GM12891 (cell line): Measurements from ENCODE around the gene TGFBI.

ENCODE experiments used
- DNase-seq: peaks from one replicate; pipeline ENCODE4 v3.0.0; 2011; ENCODE audit warnings: low spot score; ENCODE audit not compliant: insufficient read length
- FAIRE-seq: peaks from 2 replicates; lab custom pipeline; 2011; peaks lifted over from hg19 to GRCh38; lab: Jason Lieb, UNC
- PAX5 ChIP-seq: IDR thresholded peaks from 2 replicates; pipeline ENCODE4 v1.6.1; 2011; ENCODE audit warnings: low read length, moderate library complexity, mild to moderate bottlenecking; ENCODE audit not compliant: insufficient read depth, severe bottlenecking
- POLR2A ChIP-seq: IDR thresholded peaks from 2 replicates; pipeline ENCODE4 v1.6.1; 2011; ENCODE audit warnings: low read depth, low read length, control low read depth
- POLR2AphosphoS5 ChIP-seq: IDR thresholded peaks from 2 replicates; pipeline ENCODE4 v1.6.1; 2011; ENCODE audit warnings: low read depth, low read length, control low read depth
- POU2F2 ChIP-seq: IDR thresholded peaks from 2 replicates; pipeline ENCODE4 v1.6.1; 2011; ENCODE audit warnings: low read depth, mild to moderate bottlenecking, control low read depth, low read length, moderate library complexity
- SPI1 ChIP-seq: IDR thresholded peaks from 2 replicates; pipeline ENCODE4 v1.6.1; 2011; ENCODE audit warnings: low read depth, low read length, control low read depth
- TAF1 ChIP-seq: IDR thresholded peaks from 2 replicates; pipeline ENCODE4 v1.6.1; 2011; ENCODE audit warnings: low read depth, low read length, control low read depth

TGFBI gene

GRCh38 chr5:136001466-136001981, 27.3 kb upstream of the TGFBI start:
- TF ChIP-seq TAF1 (no peak), POLR2A (no peak), PAX5 (no peak), POU2F2 (no peak), POLR2AphosphoS5 (no peak), SPI1 (no peak)
- FAIRE-seq (no peak), DNase-seq (no peak)

- DNase-seq = no peak
- FAIRE-seq = no peak
- TF ChIP-seq POLR2A = no peak
- TF ChIP-seq TAF1 = no peak
- TF ChIP-seq SPI1 = no peak
- TF ChIP-seq PAX5 = no peak
- no peak for TF ChIP-seq POU2F2
- TF ChIP-seq POLR2AphosphoS5 = no peak
Observed at GRCh38 chr5:136004436-136004835, 24.4 kb upstream of the TGFBI start.

- FAIRE-seq (no peak), DNase-seq (no peak)
Observed at GRCh38 chr5:136005476-136005875, 23.3 kb upstream of the TGFBI start.

GRCh38 chr5:136006164-136006563, 22.6 kb upstream of the TGFBI start:
- FAIRE-seq (no peak), DNase-seq (no peak)

More at GRCh38 chr5:136005476-136005875, 23.3 kb upstream of the TGFBI start:
- TF ChIP-seq POLR2A (no peak), PAX5 (no peak), SPI1 (no peak), POU2F2 (no peak), POLR2AphosphoS5 (no peak), TAF1 (no peak)

GRCh38 chr5:136006761-136007251, 22.0 kb upstream of the TGFBI start:
- DNase-seq (no peak), FAIRE-seq (no peak)
- no peak for TF ChIP-seq TAF1

More at GRCh38 chr5:136006164-136006563, 22.6 kb upstream of the TGFBI start:
- no peak for TF ChIP-seq TAF1
- TF ChIP-seq SPI1 = no peak
- TF ChIP-seq POLR2AphosphoS5 = no peak
- no peak for TF ChIP-seq POU2F2
- TF ChIP-seq PAX5 = no peak
- TF ChIP-seq POLR2A = no peak

- FAIRE-seq (no peak), DNase-seq (no peak)
- TF ChIP-seq POLR2AphosphoS5 (no peak), SPI1 (no peak), POLR2A (no peak), TAF1 (no peak)
Observed at GRCh38 chr5:136007271-136007670, 21.5 kb upstream of the TGFBI start.

GRCh38 chr5:136011414-136012001, 17.3 kb upstream of the TGFBI start:
- DNase-seq (no peak), FAIRE-seq (no peak)
- no peak for TF ChIP-seq POLR2AphosphoS5

GRCh38 chr5:136012041-136012804, 16.6 kb upstream of the TGFBI start:
- DNase-seq = no peak
- no peak for FAIRE-seq
- no peak for TF ChIP-seq POU2F2
- no peak for TF ChIP-seq POLR2AphosphoS5
- no peak for TF ChIP-seq TAF1
- TF ChIP-seq SPI1 = no peak
- TF ChIP-seq POLR2A = no peak
- no peak for TF ChIP-seq PAX5

GRCh38 chr5:136013559-136013958, 15.2 kb upstream of the TGFBI start:
- DNase-seq = no peak
- TF ChIP-seq SPI1 (no peak), TAF1 (no peak), POLR2A (no peak), PAX5 (no peak), POU2F2 (no peak), POLR2AphosphoS5 (no peak)
- no peak for FAIRE-seq
